Gastroesophageal sphincter (tissue), 4 donors: Measurements from ENCODE around the gene PIK3CA. TPM values are rescaled to one million over a fixed set of nuclear protein-coding genes. Genes with fewer than 3 reads are reported as not detected.

Experiments
- ATAC-seq: fragments of 150-250 bp; one replicate; pipeline ENCODE4 v1.9.1; 2016; ENCODE audit warnings: mild to moderate bottlenecking, moderate library complexity
- H3K27ac ChIP-seq, 4 donors: fragments of 200-600 bp; sonication (generic) in 3 of 4; 1 replicate in 3 of 4; 2 replicates in 1 of 4; pipeline ENCODE4 v1.5.1; 2016 to 2019
- H3K27me3 ChIP-seq: fragments of 200-600 bp; sonication (generic); one replicate; pipeline ENCODE4 v1.5.1; 2019
- H3K36me3 ChIP-seq, 2 donors: fragments of 200-600 bp; sonication (generic); one replicate each; pipeline ENCODE4 v1.5.1; 2019; ENCODE audit warnings: control low read depth in 1 of 2
- H3K4me1 ChIP-seq, 3 donors: fragments of 200-600 bp; sonication (generic); 1 replicate in 2 of 3; 2 replicates in 1 of 3; pipeline ENCODE4 v1.5.1; 2016 to 2019; ENCODE audit warnings: control low read depth in 2 of 3
- H3K4me3 ChIP-seq, 2 donors: fragments of 200-600 bp; sonication (generic); one replicate each; pipeline ENCODE4 v1.5.1; 2019; ENCODE audit warnings: mild to moderate bottlenecking in 1 of 2, moderate library complexity in 1 of 2
- H3K9me3 ChIP-seq, 3 donors: fragments of 200-600 bp; sonication (generic); one replicate each; pipeline ENCODE4 v1.5.1; 2017 to 2019; ENCODE audit warnings: control low read depth in 2 of 3
- CTCF ChIP-seq, 4 experiments: fragments of 200-600 bp in 2 of 4; fragments of 450-650 bp in 2 of 4; sonication (generic) in 1 of 4; IDR thresholded peaks; one replicate each; pipeline ENCODE4 v1.5.1; 2017 to 2019; ENCODE audit warnings: antibody characterized with exemption in 4 of 4, mild to moderate bottlenecking in 2 of 4, moderate library complexity in 2 of 4
- EP300 ChIP-seq: sonication (generic); formaldehyde crosslinking; IDR thresholded peaks from one replicate; pipeline ENCODE4 v1.6.1; 2017; ENCODE audit warnings: antibody characterized with exemption, mild to moderate bottlenecking
- POLR2A ChIP-seq, 2 donors: fragments of 450-650 bp; IDR thresholded peaks; one replicate each; pipeline ENCODE4 v1.6.1; 2017; ENCODE audit warnings: antibody characterized with exemption in 2 of 2, mild to moderate bottlenecking in 2 of 2, moderate library complexity in 1 of 2
- POLR2AphosphoS5 ChIP-seq: sonication (generic); formaldehyde crosslinking; IDR thresholded peaks from one replicate; pipeline ENCODE4 v1.6.1; 2017; ENCODE audit warnings: antibody characterized with exemption
- WGBS, 2 donors: methylation state at CpG; one replicate each; pipeline ENCODE4 v1.1.5; 2018; ENCODE audit warnings: low coverage in 1 of 2; 5-methylcytosine and 5-hydroxymethylcytosine counted together
- total RNA-seq, 4 donors: library from RNA; depleted of rRNA; stranded (reverse); fragments of >200 nt; gene quantifications; one replicate each; pipeline ENCODE4 v1.1.0, GENCODE V29; 2016

PIK3CA gene
- total RNA-seq, 4 donors from 2014 or later, result 35.7 to 47.7 (median 39.6) TPM

GRCh38 chr3:179223548-179223947 is 75.4 kb downstream of the PIK3CA start:
- no peak overlapping the region for H3K27ac ChIP-seq
- 65 to 67% methylated on average over 1 to 2 of the region's 2 CpGs for WGBS, 2 donors
- H3K9me3 ChIP-seq, result no peaks in the 10 kb centered on the region
- no peak for TF ChIP-seq POLR2AphosphoS5
- no peak for TF ChIP-seq POLR2A (IDR thresholded peaks at IDR 0.05)
- no peak for TF ChIP-seq EP300
- no peak for TF ChIP-seq CTCF (IDR thresholded peaks at IDR 0.05)
- H3K4me3 ChIP-seq, result no peak overlapping the region
- no peaks in the 10 kb centered on the region for H3K27me3 ChIP-seq
- H3K4me1 ChIP-seq, result no peaks in the 10 kb centered on the region
- peaks cover 0 to 69% of the 10 kb centered on the region in 2 donors for H3K36me3 ChIP-seq
- no peak for ATAC-seq

- Histone ChIP-seq H3K4me3 (no peak overlapping the region), H3K9me3 (no peaks in the 10 kb centered on the region), H3K36me3 (peaks cover 0 to 69% of the 10 kb centered on the region in 2 donors), H3K4me1 (no peaks in the 10 kb centered on the region), H3K27me3 (no peaks in the 10 kb centered on the region), H3K27ac (no peak overlapping the region)
- TF ChIP-seq CTCF (IDR thresholded peaks at IDR 0.05) (no peak), POLR2AphosphoS5 (no peak), EP300 (no peak)
- 92 to 100% methylated on average over 1 of the region's 1 CpG for WGBS, 2 donors
- ATAC-seq, result no peak
Measured at GRCh38 chr3:179224584-179224983, 76.4 kb downstream of the PIK3CA start.

DNA sequence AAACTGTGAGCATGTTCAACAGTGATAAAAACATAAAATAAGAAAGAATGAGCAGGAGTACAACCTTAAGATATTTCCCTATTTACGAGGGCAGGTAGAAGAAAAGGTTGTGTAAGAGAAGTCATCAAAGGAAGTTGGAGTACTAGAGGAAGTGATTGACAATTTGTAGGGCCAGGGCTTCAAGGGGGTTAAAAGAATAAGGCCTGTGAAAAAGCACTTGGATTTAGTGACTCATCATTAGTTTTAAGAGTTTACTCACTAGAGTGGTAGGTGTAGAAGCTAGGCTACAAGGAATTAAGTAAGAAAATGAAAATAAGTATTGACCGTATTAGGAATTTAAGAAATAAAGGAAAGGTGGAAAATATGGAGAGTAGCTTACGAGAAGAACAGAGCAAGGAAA is 79.2 kb downstream of the PIK3CA start:
- H3K9me3 ChIP-seq, result no peaks in the 10 kb centered on the region
- 93% methylated on average over 2 to 3 of the region's 3 CpGs for WGBS, 2 donors
- H3K27ac ChIP-seq, result no peak overlapping the region
- peaks cover 0 to 72% of the 10 kb centered on the region in 2 donors for H3K36me3 ChIP-seq
- H3K4me1 ChIP-seq, result no peaks in the 10 kb centered on the region
- TF ChIP-seq CTCF (IDR thresholded peaks at IDR 0.05) (no peak), POLR2AphosphoS5 (no peak), POLR2A (IDR thresholded peaks at IDR 0.05) (no peak), EP300 (no peak)
- ATAC-seq, result no peak
- H3K4me3 ChIP-seq, result no peak overlapping the region
- no peaks in the 10 kb centered on the region for H3K27me3 ChIP-seq

GRCh38 chr3:179229177-179229576 is 81.0 kb downstream of the PIK3CA start:
- no peaks in the 10 kb centered on the region for H3K4me1 ChIP-seq
- H3K27me3 ChIP-seq, result no peaks in the 10 kb centered on the region
- no peaks in the 10 kb centered on the region for H3K9me3 ChIP-seq
- peaks cover 0 to 73% of the 10 kb centered on the region in 2 donors for H3K36me3 ChIP-seq
- no peak overlapping the region for H3K27ac ChIP-seq
- ATAC-seq, result no peak
- TF ChIP-seq POLR2AphosphoS5, result no peak
- no peak for TF ChIP-seq CTCF (IDR thresholded peaks at IDR 0.05)
- no peak for TF ChIP-seq EP300
- TF ChIP-seq POLR2A (IDR thresholded peaks at IDR 0.05), result no peak
- 60 to 65% methylated on average over 5 of the region's 5 CpGs for WGBS, 2 donors
- no peak overlapping the region for H3K4me3 ChIP-seq

- WGBS, 2 donors, result 92 to 95% methylated on average over 2 to 3 of the region's 3 CpGs
- Histone ChIP-seq H3K27ac (no peak overlapping the region), H3K9me3 (no peaks in the 10 kb centered on the region), H3K36me3 (peaks cover 0 to 73% of the 10 kb centered on the region in 2 donors), H3K27me3 (no peaks in the 10 kb centered on the region), H3K4me3 (no peak overlapping the region), H3K4me1 (no peaks in the 10 kb centered on the region)
- ATAC-seq, result no peak
- TF ChIP-seq CTCF (IDR thresholded peaks at IDR 0.05), result no peak
- no peak for TF ChIP-seq POLR2A (IDR thresholded peaks at IDR 0.05)
- no peak for TF ChIP-seq EP300
- TF ChIP-seq POLR2AphosphoS5, result no peak
Measured at GRCh38 chr3:179233043-179233442, 84.9 kb downstream of the PIK3CA start.
